ENCODE results near the gene OR2T10. TPM values are rescaled to one million over a fixed set of nuclear protein-coding genes. Genes with fewer than 3 reads are reported as not detected.
"Not testable (repeated sequence)": the region's sequence is repeated elsewhere in the genome, so short reads cannot be mapped to it uniquely, and the experiment has no call there.

OR2T10 gene, protein sequence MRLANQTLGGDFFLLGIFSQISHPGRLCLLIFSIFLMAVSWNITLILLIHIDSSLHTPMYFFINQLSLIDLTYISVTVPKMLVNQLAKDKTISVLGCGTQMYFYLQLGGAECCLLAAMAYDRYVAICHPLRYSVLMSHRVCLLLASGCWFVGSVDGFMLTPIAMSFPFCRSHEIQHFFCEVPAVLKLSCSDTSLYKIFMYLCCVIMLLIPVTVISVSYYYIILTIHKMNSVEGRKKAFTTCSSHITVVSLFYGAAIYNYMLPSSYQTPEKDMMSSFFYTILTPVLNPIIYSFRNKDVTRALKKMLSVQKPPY
- total RNA-seq, result not detected
- not detected for polyA plus RNA-seq
- long read RNA-seq, donor 1, result 0 reads
- long read RNA-seq, donor 2, result 0 reads

DNA sequence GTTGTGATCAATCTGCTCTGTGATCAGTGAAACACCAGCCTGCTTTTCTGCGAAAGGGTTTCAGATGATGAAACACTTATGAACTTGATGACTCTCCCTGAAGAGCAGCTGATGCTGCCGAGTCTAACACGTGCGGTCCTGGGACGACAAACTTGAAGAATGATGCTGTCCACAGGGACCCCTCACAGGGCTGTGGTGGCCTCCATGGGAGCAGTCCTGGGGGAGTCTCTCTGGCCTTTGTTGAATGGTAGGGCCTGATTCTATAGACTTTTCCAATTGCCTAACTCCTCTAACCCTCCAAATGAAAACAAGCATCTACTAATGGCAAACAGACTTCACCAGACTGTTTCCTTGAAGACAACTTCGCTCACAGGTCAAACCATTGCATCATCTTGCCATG lies at the start of gene OR2T10:
Gene OR2T10, minus strand, starts transcription at position 112 of the 400 bp plus-strand sequence. CDS start 3,932 bp downstream, outside the sequence.
- H3K27ac ChIP-seq, result no peak within 1 kb of the TSS
- WGBS, 3 donors, result 74 to 84% (median 78%) methylated on average over 6 of the region's 6 CpGs
- H3K27me3 ChIP-seq (ENCODE audit: insufficient read depth in 3 of 3, low read length in 2 of 3), result no peaks in the 10 kb centered on the region
- DNase-seq, result no peak
- no peaks in the 10 kb centered on the region for H3K36me3 ChIP-seq (ENCODE audit: insufficient read depth in 1 of 2, low read depth in 1 of 2)
- intact Hi-C loops (cut with DNase I), result no loop called here
- H3K9me3 ChIP-seq, result no peaks in the 10 kb centered on the region
- TF ChIP-seq CTCF (IDR thresholded peaks at IDR 0.05), result no peak
- no peak for ATAC-seq
- H3K4me1 ChIP-seq, result no peaks in the 10 kb centered on the region
- no peak within 1 kb of the TSS for H3K4me3 ChIP-seq

- intact Hi-C loops (cut with DNase I), result loop anchor here in 1 of 2 donors (5.0 kb wide), 1 partner anchor 203 kb away; no protein-coding TSS in a partner anchor
- ATAC-seq; H3K36me3 ChIP-seq (ENCODE audit: insufficient read depth in 1 of 2, low read depth in 1 of 2); H3K9me3 ChIP-seq; DNase-seq; H3K4me1 ChIP-seq; H3K4me3 ChIP-seq; H3K27me3 ChIP-seq (ENCODE audit: insufficient read depth in 3 of 3, low read length in 2 of 3); H3K27ac ChIP-seq: not testable (repeated sequence)
- 68 to 92% methylated on average over 1 to 2 of the region's 3 CpGs; no CpG with 5 or more reads in 1 of the 3 donors for WGBS, 3 donors
Measured at GRCh38 chr1:248645178-248645577, 47.7 kb upstream of the OR2T10 start, which contains the start of gene OR2T35. Gene OR2T35, minus strand, starts transcription at chr1:248645278. Its CDS starts 6,020 bp downstream, at chr1:248639258.

GRCh38 chr1:248642971-248643651 lies 45.6 kb upstream of the OR2T10 start:
- H3K36me3 ChIP-seq (ENCODE audit: insufficient read depth in 1 of 2, low read depth in 1 of 2); H3K4me3 ChIP-seq; H3K27ac ChIP-seq; ATAC-seq; H3K27me3 ChIP-seq (ENCODE audit: insufficient read depth in 3 of 3, low read length in 2 of 3); H3K4me1 ChIP-seq; intact Hi-C loops (cut with DNase I); H3K9me3 ChIP-seq; DNase-seq: not testable (repeated sequence)
- WGBS, 3 donors, result no CpG with 5 or more reads among the region's 4 CpGs

- DNase-seq; intact Hi-C loops (cut with DNase I); H3K4me3 ChIP-seq; H3K36me3 ChIP-seq (ENCODE audit: insufficient read depth in 1 of 2, low read depth in 1 of 2); H3K4me1 ChIP-seq; H3K9me3 ChIP-seq; H3K27me3 ChIP-seq (ENCODE audit: insufficient read depth in 3 of 3, low read length in 2 of 3); ATAC-seq; H3K27ac ChIP-seq: not testable (repeated sequence)
- 80 to 97% methylated on average over 4 of the region's 5 CpGs; no CpG with 5 or more reads in 1 of the 3 donors for WGBS, 3 donors
Measured at GRCh38 chr1:248641583-248641982, 44.1 kb upstream of the OR2T10 start.

DNA sequence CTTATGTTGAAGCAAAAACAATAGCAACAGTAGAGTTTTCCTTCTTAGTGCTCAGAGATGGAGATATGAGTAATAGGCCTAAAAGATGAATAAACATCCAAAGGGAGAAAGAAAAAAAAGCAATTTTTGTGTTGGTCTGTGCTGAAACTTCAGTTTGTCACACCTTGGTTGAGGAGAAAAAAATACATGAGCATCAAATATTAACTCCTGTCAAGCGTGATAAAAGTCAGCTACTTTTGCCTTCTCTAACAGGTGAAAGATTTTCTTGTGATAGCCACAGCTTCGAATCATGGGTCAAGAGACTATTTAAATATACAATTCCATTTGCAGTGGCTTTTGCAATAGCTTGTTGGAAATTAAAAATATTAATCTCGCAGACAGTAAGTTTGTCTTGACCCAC lies 43.4 kb upstream of the OR2T10 start:
- H3K4me1 ChIP-seq; intact Hi-C loops (cut with DNase I); ATAC-seq; H3K36me3 ChIP-seq (ENCODE audit: insufficient read depth in 1 of 2, low read depth in 1 of 2); H3K4me3 ChIP-seq; H3K27me3 ChIP-seq (ENCODE audit: insufficient read depth in 3 of 3, low read length in 2 of 3); H3K9me3 ChIP-seq; DNase-seq; H3K27ac ChIP-seq: not testable (repeated sequence)
- WGBS, 3 donors, result no CpG with 5 or more reads among the region's 3 CpGs

GRCh38 chr1:248639652-248640051 lies 42.2 kb upstream of the OR2T10 start:
- no CpG with 5 or more reads among the region's 5 CpGs for WGBS, 3 donors
- H3K36me3 ChIP-seq (ENCODE audit: insufficient read depth in 1 of 2, low read depth in 1 of 2); H3K9me3 ChIP-seq; H3K4me1 ChIP-seq; H3K4me3 ChIP-seq; ATAC-seq; H3K27ac ChIP-seq; intact Hi-C loops (cut with DNase I); H3K27me3 ChIP-seq (ENCODE audit: insufficient read depth in 3 of 3, low read length in 2 of 3); DNase-seq: not testable (repeated sequence)

- ATAC-seq; H3K4me3 ChIP-seq; intact Hi-C loops (cut with DNase I); H3K27ac ChIP-seq; H3K9me3 ChIP-seq; H3K27me3 ChIP-seq (ENCODE audit: insufficient read depth in 3 of 3, low read length in 2 of 3); DNase-seq; H3K4me1 ChIP-seq; H3K36me3 ChIP-seq (ENCODE audit: insufficient read depth in 1 of 2, low read depth in 1 of 2): not testable (repeated sequence)
- WGBS, 3 donors, result 52 to 72% (median 53%) methylated on average over 2 of the region's 5 CpGs
Measured at GRCh38 chr1:248636612-248637011, 39.1 kb upstream of the OR2T10 start.

GRCh38 chr1:248634991-248635390 lies 37.5 kb upstream of the OR2T10 start, which contains the start of gene OR2T11:
Gene OR2T11, minus strand, starts transcription at chr1:248635091. Its CDS starts 7,963 bp downstream, at chr1:248627128.
- WGBS, 3 donors, result no CpG with 5 or more reads among the region's 2 CpGs
- not testable (repeated sequence) for DNase-seq; H3K36me3 ChIP-seq (ENCODE audit: insufficient read depth in 1 of 2, low read depth in 1 of 2)

More at GRCh38 chr1:248634991-248635390, 37.5 kb upstream of the OR2T10 start, which contains the start of gene OR2T11:
- intact Hi-C loops (cut with DNase I); H3K27ac ChIP-seq; H3K27me3 ChIP-seq (ENCODE audit: insufficient read depth in 3 of 3, low read length in 2 of 3); H3K9me3 ChIP-seq; ATAC-seq; H3K4me1 ChIP-seq; H3K4me3 ChIP-seq: not testable (repeated sequence)

Data from psoas muscle (tissue), 8 donors.